CD4-positive, alpha-beta T cell treated with Interleukin-1 beta for 1 hour (primary cell): ENCODE data around the gene ZNF407.
A peak's percentile ranks its signal among the peaks of the same experiment; 100 is the strongest.

ENCODE experiments used
- DNase-seq, 2 donors: peaks; one replicate each; pipeline ENCODE4 v3.0.0-alpha.2; 2020 to 2022

ZNF407 gene

GRCh38 chr18:74836296-74837139, 238.8 kb downstream of the ZNF407 start:
- no peak for DNase-seq

DNA sequence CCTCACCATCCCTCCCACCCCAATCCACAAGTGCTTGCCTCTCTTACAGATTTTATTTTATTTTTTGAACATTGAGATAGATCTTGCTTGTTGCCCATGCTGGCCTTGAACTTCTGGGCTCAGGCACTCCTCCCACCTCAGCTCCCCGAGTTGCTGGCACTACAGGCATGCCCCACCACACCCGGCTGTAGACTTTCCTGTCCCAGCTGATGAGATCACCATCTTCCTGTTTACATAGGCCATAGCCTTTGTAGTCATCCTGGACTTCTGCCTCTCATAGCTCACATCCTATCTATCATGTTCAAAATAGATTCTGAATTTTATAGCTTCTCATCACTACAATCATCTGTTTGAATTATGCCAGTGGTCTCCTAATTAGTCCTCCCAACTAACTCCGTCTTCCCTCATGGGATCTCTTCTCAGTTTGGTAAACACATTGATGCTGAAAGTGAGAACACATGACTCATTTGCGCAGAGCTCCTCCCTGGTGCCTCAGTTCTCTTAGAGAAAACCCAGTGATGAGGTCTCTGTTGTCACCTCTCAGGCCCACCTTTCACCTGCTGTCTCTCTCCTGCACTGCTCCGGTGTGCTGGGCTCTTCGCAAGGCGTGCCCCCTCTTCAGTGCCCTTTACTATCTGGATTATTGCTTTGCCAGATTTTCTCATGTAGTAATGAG, 243.0 kb downstream of the ZNF407 start:
- peak in 1 of 2 donors; percentile 1 for DNase-seq

DNA sequence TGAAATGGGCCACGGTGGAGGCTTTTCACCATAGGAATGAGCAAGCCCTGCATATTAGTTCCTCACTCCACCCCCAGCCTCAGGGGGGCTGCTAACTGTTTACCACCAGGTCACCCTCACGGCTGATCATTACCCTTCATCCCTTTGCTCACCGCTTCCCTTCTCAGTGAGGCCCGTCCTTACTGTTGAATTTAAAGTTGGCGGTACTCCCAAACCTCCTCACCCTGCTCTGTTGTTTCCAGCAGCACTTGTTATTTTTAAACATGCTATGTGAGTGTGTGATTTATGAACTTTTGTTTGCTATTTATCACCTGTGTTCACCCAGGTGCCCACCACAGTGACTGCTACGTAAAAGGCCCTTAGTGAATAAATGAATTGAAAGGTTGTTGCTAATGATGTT, 243.6 kb downstream of the ZNF407 start:
- no peak for DNase-seq

- DNase-seq = no peak
Observed at GRCh38 chr18:74849301-74849700, 251.6 kb downstream of the ZNF407 start.

DNA sequence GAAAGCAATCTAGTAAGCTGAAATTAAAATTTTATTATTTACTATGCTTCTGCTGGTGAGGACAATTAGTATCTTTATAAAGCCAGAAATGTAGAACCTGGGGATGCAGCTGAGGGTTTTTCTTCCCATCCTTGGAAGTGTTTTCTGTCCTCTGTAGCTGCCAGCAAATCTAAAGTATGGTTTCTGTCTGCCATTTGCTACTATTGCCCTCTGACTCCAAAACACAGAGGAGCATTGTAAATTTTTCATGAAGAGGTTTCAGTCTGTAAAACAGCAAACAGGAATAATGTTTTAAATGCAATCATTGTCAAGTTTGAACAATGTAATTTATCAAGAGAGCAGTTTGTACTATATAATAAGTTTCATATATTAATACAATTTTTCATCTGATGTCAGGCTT, 258.8 kb downstream of the ZNF407 start:
- no peak for DNase-seq

DNA sequence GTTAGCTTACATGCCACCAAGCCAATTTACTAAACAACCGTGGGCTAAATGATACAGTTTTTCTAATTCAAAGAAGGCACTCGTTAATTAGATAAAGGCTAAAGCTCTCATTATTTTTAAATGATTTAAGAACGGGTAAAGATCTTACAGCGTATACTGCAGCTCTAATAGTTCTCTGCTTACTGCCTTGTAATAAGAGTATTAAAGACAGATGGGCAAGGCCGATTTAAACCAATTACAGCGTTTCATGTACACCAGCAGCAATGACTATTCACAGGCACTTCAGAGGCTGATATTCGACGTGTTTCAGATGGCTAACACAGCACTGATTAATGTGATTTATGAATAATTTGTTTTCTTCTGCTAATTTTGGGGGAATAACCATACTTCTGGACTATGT, 259.3 kb downstream of the ZNF407 start:
- no peak for DNase-seq

GRCh38 chr18:74857901-74858300, 260.2 kb downstream of the ZNF407 start:
- no peak for DNase-seq

- DNase-seq = no peak
Observed at GRCh38 chr18:74861154-74861553, 263.5 kb downstream of the ZNF407 start.

- DNase-seq = no peak
Observed at GRCh38 chr18:74862094-74862493, 264.4 kb downstream of the ZNF407 start.

- no peak for DNase-seq
Observed at GRCh38 chr18:74866577-74866976, 268.9 kb downstream of the ZNF407 start.

GRCh38 chr18:74868461-74868860, 270.8 kb downstream of the ZNF407 start:
- DNase-seq = no peak

DNA sequence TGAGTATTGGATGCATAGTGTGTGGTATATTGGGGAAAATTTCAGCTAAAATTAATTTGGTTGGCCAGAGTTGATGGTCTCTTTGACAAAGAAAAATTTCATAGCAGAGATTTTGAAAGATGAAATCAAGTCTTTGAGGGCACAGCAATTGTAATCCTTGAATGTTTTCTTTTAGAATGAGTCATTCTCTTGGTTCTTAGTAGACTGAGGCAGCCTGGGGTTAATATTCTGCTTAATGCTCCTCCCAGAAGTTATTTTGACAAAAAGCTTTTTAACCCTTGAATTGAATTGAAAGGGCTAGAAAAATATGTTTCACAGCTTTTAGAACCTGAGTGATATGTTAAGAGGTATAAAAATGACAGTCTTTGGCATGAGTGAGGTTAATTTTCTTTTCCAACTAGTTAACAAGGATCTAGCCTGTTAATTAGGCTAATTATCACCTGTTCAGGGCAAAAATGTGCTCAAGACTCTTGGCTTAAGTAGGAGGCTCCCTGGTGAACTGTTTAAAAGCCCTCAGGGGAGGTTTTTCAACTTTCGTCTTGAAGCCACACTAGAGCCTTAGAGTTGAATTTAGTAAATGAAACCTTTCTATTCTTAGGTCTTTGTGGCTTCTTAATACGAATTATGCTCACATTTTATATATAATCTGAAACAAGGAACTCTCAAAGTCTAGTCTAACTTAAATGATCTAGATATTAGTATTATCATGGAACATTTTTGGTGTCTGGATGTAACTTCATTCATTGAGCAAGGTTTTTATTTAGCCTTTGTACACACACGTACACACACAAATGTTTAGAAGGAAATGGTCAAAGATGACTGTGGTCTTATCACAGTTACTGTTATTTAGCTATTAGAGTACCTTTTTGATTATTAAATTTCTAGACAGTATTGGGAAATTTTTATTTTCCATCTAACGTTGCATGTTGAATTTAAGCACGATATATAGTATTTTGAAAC, 272.5 kb downstream of the ZNF407 start:
- DNase-seq = no peak

DNA sequence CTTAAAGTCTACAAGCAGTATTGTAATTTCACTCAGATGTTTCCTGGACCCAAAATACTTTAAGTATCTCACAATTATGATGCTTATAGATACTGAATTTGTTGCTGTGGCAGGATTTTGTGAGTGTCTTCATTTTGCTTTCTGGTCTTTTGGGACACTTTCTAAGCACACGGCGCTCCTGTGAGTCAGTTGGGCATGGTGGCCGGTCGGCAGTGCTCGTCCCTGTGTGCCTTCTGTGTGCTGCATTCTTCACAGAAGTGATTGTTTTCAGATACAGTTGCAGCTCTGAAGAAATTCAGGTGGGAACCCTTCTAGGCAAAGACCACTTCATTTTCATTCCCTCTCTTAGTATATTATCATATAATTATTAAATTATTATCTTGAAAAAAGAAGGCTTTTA, 273.3 kb downstream of the ZNF407 start:
- DNase-seq = no peak

GRCh38 chr18:74873629-74874028, 276.0 kb downstream of the ZNF407 start:
- no peak for DNase-seq

GRCh38 chr18:74874351-74874750, 276.7 kb downstream of the ZNF407 start:
- no peak for DNase-seq

DNA sequence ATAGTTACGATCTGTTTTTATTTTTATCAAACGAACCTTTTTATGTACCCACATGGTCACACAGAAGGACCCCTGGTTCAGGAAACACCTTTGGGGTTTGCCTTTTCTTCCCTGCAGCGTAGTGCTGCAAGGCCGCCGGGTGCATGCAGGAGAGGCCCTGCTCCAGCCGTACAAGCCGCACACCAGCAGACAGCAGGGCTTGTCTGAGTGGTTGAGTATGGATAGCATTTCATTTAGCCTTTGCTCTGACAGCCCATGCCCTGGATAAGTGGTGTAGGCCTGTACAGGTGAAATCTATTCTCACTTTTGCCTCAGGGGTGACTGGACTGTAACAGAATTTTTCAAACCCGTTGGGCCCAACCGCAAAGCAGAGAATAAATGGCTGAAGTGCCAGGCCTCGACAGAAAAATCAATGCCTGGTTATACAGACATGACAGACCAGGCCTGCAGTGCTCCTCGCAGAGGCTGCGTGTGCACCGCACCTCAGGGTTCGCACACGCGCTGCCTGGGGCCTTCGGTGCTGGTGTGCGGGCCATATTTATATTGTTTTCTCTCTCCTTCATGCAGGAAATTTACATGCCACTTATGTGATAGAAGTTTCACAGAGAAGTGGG, 279.1 kb downstream of the ZNF407 start:
- no peak for DNase-seq

DNA sequence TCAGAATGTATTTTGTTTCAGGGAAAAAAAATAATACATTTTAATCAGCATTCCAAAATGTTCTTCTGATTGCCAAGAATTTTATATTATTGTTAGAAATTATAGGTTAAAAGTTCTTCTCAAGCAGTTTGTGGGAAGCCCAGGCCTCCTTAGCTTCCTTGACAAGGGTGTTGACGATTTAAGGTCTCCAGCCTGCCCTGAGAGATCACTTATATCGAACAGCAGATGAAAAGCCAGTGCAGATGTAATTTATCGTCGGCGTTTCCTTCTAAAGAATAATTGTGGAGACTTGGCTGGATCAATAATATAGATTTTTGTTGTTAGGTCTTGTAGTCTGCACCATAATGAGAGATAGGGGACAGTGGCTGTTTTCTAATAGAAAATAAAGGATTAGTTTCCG, 280.6 kb downstream of the ZNF407 start:
- DNase-seq = no peak

GRCh38 chr18:74880706-74881278, 283.1 kb downstream of the ZNF407 start:
- no peak for DNase-seq

- DNase-seq = no peak
Observed at GRCh38 chr18:74892066-74892627, 294.5 kb downstream of the ZNF407 start.

DNA sequence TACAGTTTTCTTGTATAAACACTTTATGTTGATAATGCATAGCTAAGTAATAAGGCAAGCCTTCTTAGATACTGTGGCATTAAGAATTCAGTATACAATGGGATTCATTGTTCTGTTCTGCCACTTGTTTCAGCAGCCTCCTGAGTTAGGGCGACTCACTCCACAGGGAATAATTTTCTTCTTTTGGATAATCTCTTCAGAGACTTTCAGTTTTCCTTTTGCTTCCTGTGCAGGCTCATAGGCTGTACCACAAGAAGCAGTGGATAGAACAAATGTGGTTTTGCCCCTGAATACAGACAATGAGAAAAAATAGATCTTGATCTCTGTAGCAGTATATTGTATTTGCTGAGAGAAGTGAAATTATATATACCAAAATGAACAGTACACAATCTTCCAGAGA, 298.0 kb downstream of the ZNF407 start:
- DNase-seq = no peak

GRCh38 chr18:74896390-74896991, 298.8 kb downstream of the ZNF407 start:
- peak; percentile 37 to 52 for DNase-seq
